Suppressor macrophage treated with lipopolysaccharide for 4 hours (primary cell): ENCODE measurements around the gene HOXD12.

Source experiments
- DNase-seq: peaks from one replicate; pipeline ENCODE4 v3.0.0-alpha.2; 2020

Gene HOXD12

GRCh38 chr2:176081376-176081836 lies 18.2 kb upstream of the HOXD12 start:
- DNase-seq: no peak

DNA sequence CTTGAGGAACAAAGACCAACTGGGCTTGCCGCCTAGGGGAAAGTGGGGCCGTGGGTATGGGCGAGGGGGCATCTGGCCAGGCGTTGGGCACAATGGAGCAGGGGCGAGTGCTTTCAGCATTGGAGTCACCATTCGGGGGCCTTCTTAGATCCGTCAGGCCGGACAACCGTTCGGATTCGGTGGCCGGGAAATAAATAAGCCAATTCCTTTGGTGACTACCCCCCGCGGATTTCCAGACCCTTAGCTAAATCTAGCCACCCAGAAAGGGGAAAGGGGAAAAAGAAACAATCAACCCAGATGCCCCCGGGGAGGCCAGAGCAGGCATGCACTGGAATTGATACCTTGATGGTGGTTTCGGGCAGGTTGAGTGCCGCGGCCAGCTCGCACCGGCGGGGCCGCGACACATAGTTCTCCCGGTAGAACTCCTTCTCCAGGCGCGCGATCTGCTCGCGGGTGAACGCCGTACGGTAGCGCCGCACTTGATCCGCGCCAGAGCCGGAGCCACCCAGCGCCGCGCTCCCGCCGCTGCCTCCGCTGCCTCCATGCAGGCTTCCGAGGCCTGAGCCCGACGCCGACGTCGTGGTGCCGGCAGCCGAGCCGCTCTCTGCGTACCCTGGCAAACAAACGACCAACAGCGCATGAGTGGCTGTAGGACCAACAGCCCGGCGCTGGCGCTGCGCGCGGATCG lies 17.6 kb upstream of the HOXD12 start:
- no peak for DNase-seq

DNA sequence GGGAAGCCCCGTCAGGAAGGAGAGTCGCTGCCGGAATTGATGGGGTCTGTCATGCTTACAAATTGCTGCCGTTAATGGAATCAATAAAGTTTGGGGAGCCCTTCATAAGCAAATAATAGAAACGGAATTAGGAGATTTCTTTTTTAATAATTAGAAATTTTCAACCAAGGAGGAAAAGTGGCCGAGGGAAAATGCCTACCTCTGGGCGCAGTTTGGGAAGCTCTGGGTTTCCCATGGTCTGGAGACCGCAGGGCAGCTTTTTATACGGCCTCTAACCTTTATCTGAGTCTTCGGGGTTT lies 17.1 kb upstream of the HOXD12 start:
- no peak for DNase-seq

DNA sequence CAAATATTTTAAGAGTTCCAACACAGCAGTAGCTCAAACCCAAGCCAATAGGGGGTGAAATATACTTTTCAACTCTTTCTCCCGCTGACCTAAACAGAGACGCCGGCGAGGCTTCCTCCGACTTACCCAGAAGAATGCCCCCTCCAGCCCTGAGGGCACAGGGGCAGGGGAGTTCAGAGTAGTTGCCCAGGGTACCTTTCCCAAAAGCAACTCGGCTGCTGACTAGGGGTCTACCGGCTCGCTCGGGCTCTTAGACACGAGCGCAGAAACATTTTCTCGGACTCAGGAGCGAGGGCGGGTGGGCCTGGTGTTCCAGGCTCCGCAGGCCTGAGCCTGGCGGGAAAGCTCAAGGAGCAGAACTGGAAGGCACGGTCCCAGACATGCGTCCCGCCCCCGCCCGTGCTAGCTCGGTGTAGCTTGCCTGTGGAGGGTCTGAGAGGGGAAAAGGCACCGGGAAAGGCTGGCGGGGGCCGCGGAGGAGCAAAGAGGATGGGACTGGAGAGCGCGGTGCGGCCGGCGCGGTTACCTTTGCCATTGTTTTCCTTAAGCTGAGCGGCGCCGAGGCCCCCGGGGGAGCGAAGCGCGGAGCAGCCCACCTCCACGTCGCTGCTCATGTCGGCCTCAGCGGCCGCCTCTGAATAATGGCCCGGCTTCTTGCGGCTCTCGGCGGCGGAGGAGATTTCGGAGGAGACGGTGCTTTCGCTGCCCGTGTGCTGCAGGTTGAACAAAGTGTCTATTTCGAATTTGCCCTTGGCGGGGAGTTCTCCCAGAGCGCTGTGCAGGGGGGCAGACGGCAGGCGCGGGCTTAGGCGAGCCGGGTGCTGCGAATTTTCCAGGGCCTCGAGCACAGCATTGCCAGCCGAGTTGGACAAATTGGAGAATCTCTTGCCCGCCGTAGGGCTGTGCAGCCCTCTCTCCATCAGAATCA lies 16.5 kb upstream of the HOXD12 start:
- DNase-seq: no peak

DNA sequence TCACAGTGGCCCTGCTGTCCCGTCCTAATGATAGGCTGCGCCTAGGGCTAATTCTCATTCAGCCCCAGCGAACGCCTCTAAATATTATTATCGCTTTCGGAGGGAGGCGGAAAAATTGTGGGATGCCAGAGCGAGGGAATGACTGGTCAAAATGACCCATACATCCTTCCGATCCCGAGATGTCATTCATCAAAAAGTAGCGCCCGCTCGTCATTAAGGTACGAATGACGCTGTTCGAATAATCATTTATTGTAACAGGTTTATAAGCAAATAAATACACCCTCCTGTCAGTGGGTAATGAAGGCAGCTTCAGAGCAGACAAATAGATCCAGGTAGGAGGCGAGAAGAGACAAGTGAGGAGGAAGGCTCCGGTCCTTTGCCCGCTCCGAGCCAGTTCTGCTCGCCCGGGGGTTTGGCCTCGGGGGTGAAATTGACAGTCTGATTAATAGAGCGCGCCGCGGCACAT lies 15.8 kb upstream of the HOXD12 start, which contains the start of gene EVX2:
TSS of gene EVX2 (minus strand) at position 167 of the 466 bp plus-strand sequence. CDS start 186 bp downstream, outside the sequence.
- no peak for DNase-seq

- no peak for DNase-seq
Observed at GRCh38 chr2:176084611-176085119, 14.9 kb upstream of the HOXD12 start.

DNA sequence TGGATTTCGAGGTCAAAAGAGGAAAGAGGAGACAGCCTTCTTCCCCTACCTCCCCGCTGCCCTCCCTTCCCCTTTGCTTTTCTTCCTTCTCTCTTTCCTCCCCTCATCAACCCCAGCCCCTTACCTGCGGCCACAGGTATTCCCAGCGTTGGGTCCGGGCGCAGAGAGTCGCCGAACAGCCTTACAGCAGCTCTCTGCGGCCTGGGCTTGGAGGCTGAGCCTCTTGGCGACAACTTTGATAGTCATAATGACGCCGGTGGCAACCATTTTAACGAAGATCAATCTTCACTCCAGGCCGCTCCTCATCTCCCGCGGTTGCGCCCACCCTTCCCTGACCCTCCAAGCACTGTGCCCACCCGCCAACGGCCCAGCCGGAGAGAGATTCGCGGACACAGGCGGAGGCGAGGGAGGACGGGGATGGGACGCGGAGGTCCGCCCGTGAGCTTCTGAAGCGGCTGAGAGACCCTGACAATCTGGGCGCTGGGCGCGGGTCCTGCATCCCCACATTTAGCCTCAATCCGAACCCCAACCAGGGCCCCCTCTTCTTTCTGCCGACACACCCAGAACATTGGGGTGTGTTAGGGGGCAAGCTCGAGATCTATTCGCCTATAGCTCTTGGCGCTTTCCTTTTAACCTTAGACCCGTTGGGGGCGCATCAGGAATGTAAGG lies 14.3 kb upstream of the HOXD12 start:
- DNase-seq: no peak

DNA sequence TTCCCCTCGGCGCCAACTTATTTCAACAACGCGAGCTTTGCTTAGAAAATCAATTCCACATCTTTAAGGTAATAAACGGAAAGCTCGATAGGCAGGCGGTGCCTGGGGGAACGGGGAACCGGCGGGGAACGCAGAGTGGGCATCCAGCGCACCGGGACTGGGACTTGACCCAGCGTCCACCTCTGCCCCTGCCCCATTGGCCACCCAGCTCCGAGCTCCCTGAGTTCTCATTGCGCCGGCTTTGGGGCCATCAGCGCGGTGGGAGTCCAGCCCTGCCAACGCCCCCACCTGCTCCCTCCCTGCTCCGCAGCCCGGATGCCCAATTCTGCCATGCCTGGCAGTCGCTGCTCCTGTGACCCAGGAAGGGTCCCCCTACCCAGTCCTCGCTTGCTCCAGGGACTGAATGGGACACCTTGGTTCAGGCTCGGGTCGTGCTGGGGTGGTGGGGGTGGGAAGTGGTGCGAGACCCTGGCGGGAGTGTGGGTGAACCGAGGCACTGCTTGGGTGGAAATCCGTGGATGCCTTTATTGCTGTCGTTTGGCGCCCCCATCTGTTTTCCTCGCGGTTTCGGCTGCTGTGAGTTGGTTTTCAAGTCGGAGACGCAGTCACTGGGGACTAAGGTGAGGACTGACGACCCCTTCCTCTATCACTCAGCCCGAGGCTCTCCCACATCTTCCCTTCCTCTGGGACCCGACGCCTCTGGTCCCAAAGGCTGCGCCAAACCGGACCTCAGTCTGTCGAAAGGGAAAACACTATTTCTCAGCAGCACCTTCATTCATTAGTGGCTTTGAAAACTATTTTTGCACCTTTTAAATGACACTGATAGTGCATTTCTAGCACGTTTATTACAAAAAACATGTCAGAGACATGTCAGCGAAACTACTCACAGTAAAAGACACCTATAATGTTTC lies 13.5 kb upstream of the HOXD12 start:
- DNase-seq: peak; percentile 34

- no peak for DNase-seq
Observed at GRCh38 chr2:176087330-176088047, 12.1 kb upstream of the HOXD12 start.

- peak; percentile 66 for DNase-seq
Observed at GRCh38 chr2:176088048-176088936, 11.3 kb upstream of the HOXD12 start.

- DNase-seq: no peak
Observed at GRCh38 chr2:176088937-176089842, 10.4 kb upstream of the HOXD12 start.

- DNase-seq: no peak
Observed at GRCh38 chr2:176089843-176090395, 9.7 kb upstream of the HOXD12 start.

- no peak for DNase-seq
Observed at GRCh38 chr2:176090862-176091261, 8.7 kb upstream of the HOXD12 start.

GRCh38 chr2:176091329-176092258 lies 8.0 kb upstream of the HOXD12 start:
- DNase-seq: no peak

DNA sequence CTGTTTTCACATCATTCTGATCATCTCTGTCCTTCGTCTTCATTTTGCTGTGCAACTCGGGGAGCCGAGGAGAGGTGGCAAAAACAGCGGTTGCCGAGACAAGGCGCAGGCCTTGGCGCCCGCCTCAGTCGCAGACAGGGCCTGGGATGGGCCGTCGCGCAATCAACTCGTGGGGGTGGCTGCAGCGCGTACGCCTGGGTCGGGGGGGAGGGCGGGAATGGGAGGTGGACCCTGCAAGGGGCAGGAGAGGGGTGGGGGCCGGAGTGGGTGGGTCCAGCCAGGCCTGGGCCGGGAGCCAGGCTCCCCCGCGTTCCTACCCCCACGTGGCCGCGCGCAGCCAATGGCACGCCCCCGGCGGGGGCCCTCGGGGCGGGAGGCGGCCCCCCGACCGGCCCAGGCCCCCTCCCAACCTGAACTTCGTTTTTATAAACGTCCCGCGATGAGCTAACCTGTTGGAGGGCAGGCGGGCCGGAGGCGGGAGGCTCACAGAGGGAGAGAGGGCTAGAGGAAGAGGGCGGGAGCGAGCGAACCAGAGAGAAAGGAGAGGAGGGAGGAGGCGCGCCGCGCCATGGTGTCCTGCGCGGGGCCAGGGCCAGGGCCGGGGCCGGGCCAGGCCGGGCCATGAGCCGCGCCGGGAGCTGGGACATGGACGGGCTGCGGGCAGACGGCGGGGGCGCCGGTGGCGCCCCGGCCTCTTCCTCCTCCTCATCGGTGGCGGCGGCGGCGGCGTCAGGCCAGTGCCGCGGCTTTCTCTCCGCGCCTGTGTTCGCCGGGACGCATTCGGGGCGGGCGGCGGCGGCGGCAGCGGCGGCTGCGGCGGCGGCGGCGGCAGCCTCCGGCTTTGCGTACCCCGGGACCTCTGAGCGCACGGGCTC lies 7.1 kb upstream of the HOXD12 start, which contains the start of gene HOXD13:
TSS of gene HOXD13 (plus strand) at position 452 of the 875 bp plus-strand sequence. CDS start at position 622, 170 bp downstream.
- no peak for DNase-seq

- DNase-seq: no peak
Observed at GRCh38 chr2:176093145-176093897, 6.3 kb upstream of the HOXD12 start.
